OCI-LY1 (cell line): ENCODE results near the gene TRPV2.

Experiments
- H2AFZ ChIP-seq: fragments of 200-600 bp; sonication (generic), shearing (Covaris generic); 2 replicates; pipeline ENCODE4 v1.6.0; 2014; ENCODE audit warnings: antibody characterized with exemption, mild to moderate bottlenecking, low read length
- H3F3A ChIP-seq: fragments of 200-600 bp; sonication (generic), shearing (Covaris generic); 2 replicates; pipeline ENCODE4 v1.6.0; 2014; ENCODE audit warnings: mild to moderate bottlenecking, antibody characterized with exemption, low read length, moderate library complexity; ENCODE audit not compliant: insufficient read depth
- H3K27ac ChIP-seq: fragments of 200-600 bp; sonication (generic); 2 replicates; pipeline ENCODE4 v1.5.1; 2014; ENCODE audit warnings: low read length, mixed run types, mild to moderate bottlenecking, low read depth; ENCODE audit not compliant: poor library complexity, severe bottlenecking
- H3K27me3 ChIP-seq: fragments of 200-600 bp; sonication (generic); 2 replicates; pipeline ENCODE4 v1.6.0; 2014; ENCODE audit warnings: antibody characterized with exemption, mild to moderate bottlenecking, low read length, moderate library complexity; ENCODE audit not compliant: insufficient read depth
- H3K36me3 ChIP-seq: fragments of 200-600 bp; sonication (generic); 2 replicates; pipeline ENCODE4 v1.6.1; 2014; ENCODE audit warnings: mild to moderate bottlenecking, antibody characterized with exemption, low read length, moderate library complexity, mixed read lengths; ENCODE audit not compliant: insufficient read depth
- H3K4me1 ChIP-seq: fragments of 200-600 bp; sonication (generic); 2 replicates; pipeline ENCODE4 v1.5.1; 2014; ENCODE audit warnings: mild to moderate bottlenecking, low read length, moderate library complexity; ENCODE audit not compliant: insufficient read depth, severe bottlenecking
- H3K4me2 ChIP-seq: fragments of 200-600 bp; sonication (generic), shearing (Covaris generic); 2 replicates; pipeline ENCODE4 v1.6.1; 2014; ENCODE audit warnings: low read length
- H3K4me3 ChIP-seq: fragments of 200-600 bp; sonication (generic); 2 replicates; pipeline ENCODE4 v1.5.1; 2014; ENCODE audit warnings: low read length, low read depth, mild to moderate bottlenecking, mixed read lengths; ENCODE audit not compliant: poor library complexity, severe bottlenecking
- H3K79me2 ChIP-seq: fragments of 200-600 bp; shearing (Covaris generic); 2 replicates; pipeline ENCODE4 v1.6.1; 2016; ENCODE audit warnings: mixed run types, low read length, mixed read lengths; ENCODE audit not compliant: insufficient read depth
- H3K9ac ChIP-seq: fragments of 200-600 bp; sonication (generic), shearing (Covaris generic); 2 replicates; pipeline ENCODE4 v1.6.1; 2014; ENCODE audit warnings: mild to moderate bottlenecking, low read length, mixed read lengths
- H3K9me2 ChIP-seq: fragments of 200-600 bp; sonication (generic), shearing (Covaris generic); 2 replicates; pipeline ENCODE4 v1.6.1; 2014; ENCODE audit warnings: low read depth, mild to moderate bottlenecking, low read length, mixed read lengths
- H3K9me3 ChIP-seq: fragments of 200-600 bp; shearing (Covaris generic); 2 replicates; pipeline ENCODE4 v1.6.1; 2014; ENCODE audit warnings: low read length, mixed read lengths
- H4K20me1 ChIP-seq: fragments of 200-600 bp; sonication (generic), shearing (Covaris generic); 2 replicates; pipeline ENCODE4 v1.6.0; 2016; ENCODE audit warnings: mild to moderate bottlenecking, low read length; ENCODE audit not compliant: insufficient read depth
- EZH2 ChIP-seq: fragments of 200-600 bp; sonication (generic), shearing (Covaris generic); IDR thresholded peaks from 2 replicates; pipeline ENCODE4 v1.8.0; 2017; ENCODE audit warnings: borderline replicate concordance, mixed run types, mild to moderate bottlenecking, antibody characterized with exemption, low read length, moderate library complexity, mixed read lengths
- TF ChIP-seq, protein P1 (sequence below): fragments of 200-600 bp; sonication (generic), shearing (Covaris generic); IDR thresholded peaks from 2 replicates; pipeline ENCODE4 v1.5.1; 2017; ENCODE audit warnings: mild to moderate bottlenecking, antibody characterized with exemption, low read length, moderate library complexity, mixed read lengths

Gene TRPV2

GRCh38 chr17:16425202-16425601 is 9.8 kb downstream of the TRPV2 start:
- H3F3A ChIP-seq = no peaks in the 10 kb centered on the region
- TF ChIP-seq, protein P1, sequence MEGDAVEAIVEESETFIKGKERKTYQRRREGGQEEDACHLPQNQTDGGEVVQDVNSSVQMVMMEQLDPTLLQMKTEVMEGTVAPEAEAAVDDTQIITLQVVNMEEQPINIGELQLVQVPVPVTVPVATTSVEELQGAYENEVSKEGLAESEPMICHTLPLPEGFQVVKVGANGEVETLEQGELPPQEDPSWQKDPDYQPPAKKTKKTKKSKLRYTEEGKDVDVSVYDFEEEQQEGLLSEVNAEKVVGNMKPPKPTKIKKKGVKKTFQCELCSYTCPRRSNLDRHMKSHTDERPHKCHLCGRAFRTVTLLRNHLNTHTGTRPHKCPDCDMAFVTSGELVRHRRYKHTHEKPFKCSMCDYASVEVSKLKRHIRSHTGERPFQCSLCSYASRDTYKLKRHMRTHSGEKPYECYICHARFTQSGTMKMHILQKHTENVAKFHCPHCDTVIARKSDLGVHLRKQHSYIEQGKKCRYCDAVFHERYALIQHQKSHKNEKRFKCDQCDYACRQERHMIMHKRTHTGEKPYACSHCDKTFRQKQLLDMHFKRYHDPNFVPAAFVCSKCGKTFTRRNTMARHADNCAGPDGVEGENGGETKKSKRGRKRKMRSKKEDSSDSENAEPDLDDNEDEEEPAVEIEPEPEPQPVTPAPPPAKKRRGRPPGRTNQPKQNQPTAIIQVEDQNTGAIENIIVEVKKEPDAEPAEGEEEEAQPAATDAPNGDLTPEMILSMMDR = no peak
- TF ChIP-seq EZH2 = no peak
- H2AFZ ChIP-seq = no peak overlapping the region
- no peak overlapping the region for H3K4me3 ChIP-seq
- no peak overlapping the region for H3K4me2 ChIP-seq
- H3K9me3 ChIP-seq = no peaks in the 10 kb centered on the region
- H4K20me1 ChIP-seq = no peaks in the 10 kb centered on the region
- H3K27me3 ChIP-seq = no peaks in the 10 kb centered on the region
- H3K9ac ChIP-seq = no peak overlapping the region
- no peaks in the 10 kb centered on the region for H3K79me2 ChIP-seq
- H3K9me2 ChIP-seq = no peaks in the 10 kb centered on the region
- no peak overlapping the region for H3K27ac ChIP-seq
- H3K36me3 ChIP-seq = peaks cover 42% of the 10 kb centered on the region; the same call in 1 of the 2 replicates
- H3K4me1 ChIP-seq = peaks cover 9% of the 10 kb centered on the region

DNA sequence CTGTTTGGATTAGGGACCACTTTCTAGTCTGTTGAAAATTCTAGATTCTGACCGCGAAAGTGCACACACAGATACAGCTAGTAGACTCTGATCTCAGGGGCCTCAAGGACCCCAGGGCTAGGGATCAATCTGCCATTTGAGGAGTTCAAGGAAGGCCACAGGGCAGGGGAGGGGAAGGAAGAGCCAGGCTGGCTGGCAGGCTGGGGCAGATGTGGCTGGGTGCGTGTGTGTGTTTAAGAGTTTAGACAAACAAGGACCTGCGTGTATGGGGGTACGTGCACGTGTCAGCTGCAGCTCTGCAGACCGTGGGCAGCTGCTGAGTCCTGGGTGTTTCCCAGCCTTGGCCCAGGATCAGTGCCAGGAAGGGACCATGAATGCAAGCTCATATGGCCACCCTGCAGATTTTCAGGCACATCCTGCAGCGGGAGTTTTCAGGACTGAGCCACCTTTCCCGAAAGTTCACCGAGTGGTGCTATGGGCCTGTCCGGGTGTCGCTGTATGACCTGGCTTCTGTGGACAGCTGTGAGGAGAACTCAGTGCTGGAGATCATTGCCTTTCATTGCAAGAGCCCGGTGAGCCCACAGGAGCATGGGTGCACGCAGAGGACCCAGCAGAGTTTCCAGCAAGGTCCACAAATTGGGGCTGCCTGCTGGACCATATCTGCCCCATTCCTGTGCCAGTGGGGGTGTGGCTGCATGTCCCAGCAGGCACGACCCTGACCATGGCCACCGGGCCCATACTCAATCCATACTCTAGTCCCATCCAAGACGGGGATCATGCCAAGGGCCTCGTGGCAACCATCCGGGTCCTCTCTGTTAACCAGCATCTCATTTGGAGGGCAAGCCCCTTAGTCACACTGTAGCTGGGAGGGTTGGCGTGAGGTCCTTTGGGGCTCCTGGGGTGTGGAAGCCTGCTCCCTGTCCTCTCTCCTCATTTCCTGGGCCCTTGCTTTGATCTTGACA is 10.6 kb downstream of the TRPV2 start:
- Histone ChIP-seq H3K27me3 (no peaks in the 10 kb centered on the region), H3K4me2 (no peak overlapping the region), H4K20me1 (no peaks in the 10 kb centered on the region), H3K4me1 (peaks cover 9% of the 10 kb centered on the region), H3F3A (no peaks in the 10 kb centered on the region), H3K36me3 (peaks cover 42% of the 10 kb centered on the region; the same call in 1 of the 2 replicates), H3K4me3 (no peak overlapping the region), H3K79me2 (no peaks in the 10 kb centered on the region), H2AFZ (no peak overlapping the region), H3K9me2 (no peaks in the 10 kb centered on the region), H3K27ac (no peak overlapping the region), H3K9me3 (no peaks in the 10 kb centered on the region), H3K9ac (no peak overlapping the region)
- TF ChIP-seq, protein P1 = no peak
- no peak for TF ChIP-seq EZH2

DNA sequence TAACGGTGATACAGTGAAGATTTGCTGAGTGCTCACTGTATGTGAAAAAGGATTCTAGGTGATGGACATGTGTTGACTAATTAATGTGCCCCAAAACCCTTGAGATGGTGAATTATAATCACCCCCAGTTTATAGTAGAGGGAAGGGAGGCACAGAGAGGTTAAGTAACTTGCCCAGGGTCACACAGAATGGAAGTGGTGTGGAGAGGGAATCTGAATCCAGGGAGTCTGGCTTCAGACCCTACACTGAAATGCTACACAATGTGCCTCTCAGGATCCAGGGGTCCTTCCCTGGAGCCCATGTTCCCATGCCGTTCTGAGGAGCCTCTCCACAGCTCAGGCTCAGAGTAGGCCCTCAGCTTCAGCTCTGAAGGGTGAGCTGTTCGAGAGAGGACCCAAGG is 11.6 kb downstream of the TRPV2 start:
- Histone ChIP-seq H3F3A (no peaks in the 10 kb centered on the region), H2AFZ (no peak overlapping the region), H4K20me1 (no peaks in the 10 kb centered on the region), H3K27ac (no peak overlapping the region), H3K4me1 (peaks cover 9% of the 10 kb centered on the region), H3K9me3 (no peaks in the 10 kb centered on the region), H3K4me2 (no peak overlapping the region), H3K79me2 (no peaks in the 10 kb centered on the region), H3K9ac (no peak overlapping the region), H3K4me3 (no peak overlapping the region), H3K9me2 (no peaks in the 10 kb centered on the region), H3K27me3 (no peaks in the 10 kb centered on the region), H3K36me3 (peaks cover 42% of the 10 kb centered on the region; the same call in 1 of the 2 replicates)
- no peak for TF ChIP-seq EZH2
- TF ChIP-seq, protein P1 = no peak
